GDM1 (cell line): Measurements from ENCODE around the gene DMTF1.

ENCODE experiments used
- DNase-seq: peaks from one replicate; lab custom pipeline; 2025; lab: John Stamatoyannopoulos, UW

DMTF1 gene

GRCh38 chr7:87146740-87147386, 5.4 kb upstream of the DMTF1 start:
- no peak for DNase-seq

GRCh38 chr7:87147500-87147899, 4.8 kb upstream of the DMTF1 start:
- no peak for DNase-seq

- no peak for DNase-seq
Measured at GRCh38 chr7:87148332-87148955, 3.8 kb upstream of the DMTF1 start.

- DNase-seq, result no peak
Measured at GRCh38 chr7:87151002-87151728, 1.1 kb upstream of the DMTF1 start.

GRCh38 chr7:87151729-87152111, 533 bp upstream of the DMTF1 start:
- DNase-seq, result no peak

DNA sequence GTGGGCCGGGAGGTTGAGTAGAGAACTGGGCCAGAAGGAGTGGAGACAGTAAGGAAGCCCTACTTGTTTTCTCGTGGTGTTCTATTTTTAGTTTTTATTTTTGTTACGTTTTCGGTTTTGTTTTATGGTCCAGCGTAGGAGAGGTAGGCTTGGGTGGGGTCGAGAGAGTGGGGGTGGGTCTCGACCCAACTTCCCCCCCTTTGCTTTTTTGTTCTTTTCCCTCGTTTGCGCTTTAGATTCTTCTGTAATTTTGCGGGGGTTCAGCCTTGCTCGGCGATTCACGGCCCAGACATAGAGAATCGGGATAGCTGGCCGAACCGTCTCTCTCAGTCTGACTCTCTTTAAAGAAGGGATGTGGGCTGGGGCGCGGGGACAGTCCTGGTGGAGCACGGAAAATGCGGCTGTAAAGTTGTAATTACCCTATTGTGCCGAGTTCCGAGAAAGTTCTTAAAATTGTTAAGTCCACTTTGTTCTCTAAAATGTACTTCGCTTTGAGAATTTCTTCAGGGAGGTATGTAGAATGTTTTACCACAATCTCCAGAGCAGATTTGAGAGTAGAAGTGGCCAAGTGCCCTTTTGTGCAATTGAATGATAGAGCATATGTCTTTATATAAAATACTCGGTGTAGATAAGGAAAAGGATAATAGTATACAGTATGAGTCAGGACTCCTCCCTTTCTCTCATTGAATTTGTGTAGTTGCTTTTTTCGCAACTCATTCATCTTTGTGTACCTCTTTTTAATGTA, 816 bp downstream of the DMTF1 start:
- no peak for DNase-seq

DNA sequence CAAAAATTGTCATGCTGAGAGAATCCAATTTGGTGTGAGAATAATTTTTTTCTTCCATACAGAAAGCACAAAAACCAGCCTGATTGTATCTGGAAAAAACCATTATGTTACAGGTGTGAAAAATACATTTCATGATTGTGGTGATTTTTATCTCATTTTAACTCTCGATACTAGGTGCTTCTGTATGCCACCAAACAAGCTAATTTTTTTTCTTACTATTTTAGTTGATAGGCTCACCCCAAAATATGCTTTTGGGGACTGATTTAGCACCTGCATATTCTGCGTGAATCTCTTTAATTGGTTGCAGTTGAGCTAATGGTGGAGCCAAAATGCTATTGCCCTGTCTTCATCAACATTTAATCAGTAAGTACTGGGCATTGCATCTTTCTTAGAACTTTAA, 1.9 kb downstream of the DMTF1 start:
- DNase-seq, result no peak

GRCh38 chr7:87154569-87154968, 2.3 kb downstream of the DMTF1 start:
- no peak for DNase-seq

DNA sequence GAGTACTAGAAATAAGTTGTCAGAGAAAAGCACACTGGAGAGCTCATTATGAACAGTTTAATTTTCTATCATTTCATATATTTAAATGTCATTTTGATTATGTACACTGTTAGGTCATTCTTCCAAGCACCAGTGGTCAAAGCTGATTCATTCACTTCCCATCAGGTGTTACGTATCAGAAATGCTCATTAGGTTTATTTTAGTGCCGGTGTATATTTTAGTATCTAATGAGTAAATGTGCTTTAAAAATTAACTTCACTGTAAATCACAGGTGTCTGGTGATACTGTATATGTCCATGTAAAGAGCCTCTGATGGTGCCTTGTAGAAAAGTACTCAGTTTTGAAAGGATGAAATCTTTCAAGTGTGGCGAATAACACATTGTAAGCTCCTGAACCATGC, 3.5 kb downstream of the DMTF1 start:
- DNase-seq, result no peak

- no peak for DNase-seq
Measured at GRCh38 chr7:87156709-87157108, 4.5 kb downstream of the DMTF1 start.

- DNase-seq, result no peak
Measured at GRCh38 chr7:87159538-87159937, 7.3 kb downstream of the DMTF1 start.

- DNase-seq, result no peak
Measured at GRCh38 chr7:87164433-87164832, 12.2 kb downstream of the DMTF1 start.

- no peak for DNase-seq
Measured at GRCh38 chr7:87170828-87171227, 18.6 kb downstream of the DMTF1 start.

DNA sequence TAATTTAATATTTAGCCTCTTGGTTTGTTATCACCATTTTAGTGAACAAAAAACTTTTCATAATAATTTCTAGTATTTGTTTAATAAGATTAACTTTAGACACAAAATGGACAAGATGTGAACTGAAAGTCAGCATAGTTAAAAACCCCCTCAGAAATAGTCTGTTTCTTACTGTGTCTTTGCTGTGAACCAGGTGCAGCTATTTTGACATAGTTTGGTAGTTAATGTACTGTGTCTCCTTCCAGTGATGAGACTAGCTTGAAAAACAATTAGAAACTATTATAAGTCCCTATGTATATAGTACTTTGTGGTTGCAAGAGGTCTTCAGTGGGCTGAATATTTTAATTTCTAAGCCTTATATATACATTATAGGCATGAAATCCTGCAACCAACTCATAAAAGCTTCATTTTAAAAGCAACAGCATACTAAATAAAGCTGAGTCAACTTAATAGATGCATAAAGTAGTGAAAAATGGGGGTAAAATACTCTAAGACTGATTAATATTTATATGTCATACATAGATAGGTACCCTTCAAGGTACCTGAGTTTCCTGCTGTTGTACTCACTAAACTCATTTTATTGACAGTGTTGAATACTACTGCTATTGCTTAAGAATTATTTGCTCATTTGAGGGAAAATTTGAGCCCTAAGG, 19.2 kb downstream of the DMTF1 start:
- no peak for DNase-seq

DNA sequence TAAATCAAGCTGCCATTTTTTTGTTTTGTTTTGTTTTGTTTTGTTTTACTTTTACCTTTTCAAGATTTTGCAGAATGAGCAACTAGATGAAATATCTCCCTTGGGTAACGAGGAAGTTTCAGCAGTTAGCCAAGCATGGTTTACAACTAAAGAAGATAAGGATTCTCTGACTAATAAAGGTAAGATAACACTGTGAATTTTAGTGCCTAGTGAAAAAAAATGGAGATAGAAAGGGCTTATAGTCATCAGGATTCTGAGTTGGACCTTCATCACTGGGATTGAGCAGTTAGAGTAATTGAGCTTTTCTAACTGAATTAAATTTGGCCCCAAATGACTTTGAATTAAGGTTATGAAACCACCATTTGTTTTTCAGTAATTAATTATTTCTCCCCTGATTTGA, 21.2 kb downstream of the DMTF1 start:
- no peak for DNase-seq

DNA sequence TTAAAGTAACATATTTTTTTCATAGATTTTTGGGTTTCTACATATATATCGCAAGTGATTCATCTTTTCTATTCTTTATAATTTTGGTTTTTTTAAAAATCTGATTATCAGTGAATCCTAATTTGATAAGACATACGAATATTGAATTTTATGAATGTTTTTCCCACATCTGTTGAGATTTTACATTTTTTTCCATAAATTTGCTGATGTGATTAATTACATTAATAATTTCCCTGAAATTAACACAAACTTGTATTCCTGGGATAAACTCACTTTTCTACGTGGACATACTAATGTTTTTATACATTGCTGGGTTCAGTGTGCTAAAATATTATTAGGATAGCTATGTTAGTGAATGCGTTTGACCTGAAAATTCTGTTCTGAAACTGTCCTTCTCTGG, 26.1 kb downstream of the DMTF1 start:
- no peak for DNase-seq

GRCh38 chr7:87179180-87179579, 26.9 kb downstream of the DMTF1 start:
- no peak for DNase-seq

- no peak for DNase-seq
Measured at GRCh38 chr7:87187120-87187519, 34.9 kb downstream of the DMTF1 start.

DNA sequence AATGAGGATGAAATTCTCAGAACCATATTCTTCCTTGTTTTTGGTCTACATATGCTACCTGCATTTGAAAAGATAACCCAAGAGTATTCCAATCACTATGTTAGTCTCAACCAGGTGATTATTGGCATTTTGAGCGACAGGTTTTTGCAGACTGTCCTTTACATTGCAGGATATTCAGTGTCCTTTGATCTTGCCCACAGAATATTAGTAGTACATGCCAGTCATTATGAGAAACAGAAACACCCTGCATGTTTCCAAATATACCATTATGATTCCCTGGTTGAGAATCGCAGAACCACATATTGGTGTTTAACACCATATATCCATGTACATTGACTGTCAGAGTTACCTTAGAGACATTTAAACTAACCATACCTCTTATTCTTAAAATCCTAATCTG, 36.7 kb downstream of the DMTF1 start:
- DNase-seq, result no peak

GRCh38 chr7:87190783-87191182, 38.5 kb downstream of the DMTF1 start:
- no peak for DNase-seq

GRCh38 chr7:87192784-87193487, 40.7 kb downstream of the DMTF1 start:
- no peak for DNase-seq

DNA sequence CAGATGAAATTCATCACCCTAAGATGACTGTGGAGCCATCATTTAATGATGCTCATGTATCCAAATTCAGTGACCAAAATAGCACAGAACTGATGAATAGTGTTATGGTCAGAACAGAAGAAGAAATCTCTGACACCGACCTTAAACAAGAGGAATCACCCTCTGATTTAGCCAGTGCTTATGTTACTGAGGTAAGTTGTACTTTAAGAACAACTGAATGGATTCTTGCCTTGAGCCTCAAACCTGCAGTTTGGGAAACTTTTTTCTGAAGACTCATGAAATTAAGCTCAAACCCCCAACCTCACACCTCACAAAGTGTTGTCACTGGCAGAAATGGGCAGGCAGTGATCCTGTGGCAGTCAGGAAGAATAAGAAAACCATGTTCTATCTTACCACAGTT, 41.7 kb downstream of the DMTF1 start:
- no peak for DNase-seq
